ENCODE data around the gene STAMBP. TPM values are rescaled to one million over a fixed set of nuclear protein-coding genes. Genes with fewer than 3 reads are reported as not detected.
"Not testable (repeated sequence)": the region's sequence is repeated elsewhere in the genome, so short reads cannot be mapped to it uniquely, and the experiment has no call there.

Gene STAMBP
- total and polyA plus RNA-seq, 2 of the 4 experiments (the other 2 are of a cell fraction), result 29.7 to 38.7 TPM

- H3K9me1 ChIP-seq (ENCODE audit: insufficient read depth, low read length); H3K4me1 ChIP-seq (ENCODE audit: control insufficient read depth, insufficient read depth, low read length); H3K56ac ChIP-seq (ENCODE audit: extremely low read depth, insufficient read depth, low read length); intact Hi-C loops (cut with micrococcal nuclease); H3K18ac ChIP-seq (ENCODE audit: low read depth, low read length); H3K4me3 ChIP-seq (ENCODE audit: insufficient read depth, low read depth, low read length); H3K9ac ChIP-seq (ENCODE audit: low read depth, low read length); H4K8ac ChIP-seq (ENCODE audit: low read depth in 2 of 2, low read length in 2 of 2); POLR2A ChIA-PET (ENCODE audit: unreplicated experiment); ATAC-seq (ENCODE audit: low read depth); H2BK120ac ChIP-seq (ENCODE audit: low read depth, low read length); H3K27me3 ChIP-seq (ENCODE audit: control insufficient read depth, insufficient read depth, low read length); dilution Hi-C loops (cut with HindIII; ENCODE audit: low sequenced_read_pairs, unreplicated experiment); H2BK15ac ChIP-seq (ENCODE audit: low read depth, low read length); H3K23ac ChIP-seq (ENCODE audit: low read depth, low read length); H2BK20ac ChIP-seq (ENCODE audit: low read depth, low read length); H3K9me3 ChIP-seq (ENCODE audit: control insufficient read depth, insufficient read depth, low read length); H4K20me1 ChIP-seq (ENCODE audit: insufficient read depth, low read length); H2AK9ac ChIP-seq (replicated peaks; ENCODE audit: low read depth, low read length, poor library complexity); DNase-seq; H3K27ac ChIP-seq (ENCODE audit: insufficient read depth, low read length); H3K14ac ChIP-seq (replicated peaks; ENCODE audit: low read depth, low read length); H3K4ac ChIP-seq (ENCODE audit: low read depth, low read length); in situ Hi-C loops (cut with MboI; ENCODE audit: low sequenced_read_pairs); H2AK5ac ChIP-seq (ENCODE audit: low read depth, low read length); H4K5ac ChIP-seq (ENCODE audit: low read depth, low read length); BruUV-seq (replicated peaks); H4K91ac ChIP-seq (ENCODE audit: insufficient read depth, low read depth, low read length); H2AFZ ChIP-seq (replicated peaks; ENCODE audit: low read length, poor library complexity); H2BK5ac ChIP-seq (ENCODE audit: low read depth, low read length, poor library complexity, severe bottlenecking); CTCF ChIA-PET; H3K4me2 ChIP-seq (ENCODE audit: low read depth, low read length); H3K36me3 ChIP-seq (ENCODE audit: control insufficient read depth, insufficient read depth, low read length): not testable (repeated sequence)
- WGBS, 2 experiments (ENCODE audit: extremely low coverage in 2 of 2, insufficient read length in 1 of 2), result no CpG with 5 or more reads among the region's 15 CpGs
- H3K79me1 ChIP-seq (ENCODE audit: low read depth in 1 of 2, low read length in 2 of 2), result peaks cover 7 to 13% of the 10 kb centered on the region in 2 experiments; a peak in 2 of 4 replicates
Measured at GRCh38 chr2:73783402-73783801, 45.4 kb upstream of the STAMBP start.

DNA sequence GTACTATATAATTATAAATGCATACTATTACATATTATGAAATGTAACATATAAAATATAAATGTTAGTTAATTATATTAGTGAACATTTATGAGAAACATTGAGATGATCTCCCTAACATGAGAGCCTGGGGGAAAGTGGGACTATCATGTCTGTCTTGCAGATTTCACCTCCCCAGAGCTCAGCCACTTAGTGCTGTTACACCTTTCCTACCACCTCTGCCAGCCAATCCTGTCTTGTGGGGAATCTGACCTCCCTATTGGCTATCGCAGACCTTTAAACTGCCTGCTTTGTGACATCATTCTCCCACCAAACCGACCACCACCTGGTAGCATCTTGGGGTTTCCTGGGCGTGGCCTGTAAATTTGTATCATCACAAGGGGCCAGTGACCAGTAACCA is 44.9 kb upstream of the STAMBP start, which contains the start of gene C2orf78:
Gene C2orf78, plus strand, starts transcription at position 301 of the 400 bp plus-strand sequence. CDS start 127 bp downstream, outside the sequence.
- H3K4ac ChIP-seq (ENCODE audit: low read depth, low read length); in situ Hi-C loops (cut with MboI; ENCODE audit: low sequenced_read_pairs): not testable (repeated sequence)

More for the DNA sequence above, 44.9 kb upstream of the STAMBP start, which contains the start of gene C2orf78:
- H3K4me1 ChIP-seq (ENCODE audit: control insufficient read depth, insufficient read depth, low read length); H2AK5ac ChIP-seq (ENCODE audit: low read depth, low read length); H4K91ac ChIP-seq (ENCODE audit: insufficient read depth, low read depth, low read length); H3K56ac ChIP-seq (ENCODE audit: extremely low read depth, insufficient read depth, low read length); H3K4me3 ChIP-seq (ENCODE audit: insufficient read depth, low read depth, low read length); H2BK120ac ChIP-seq (ENCODE audit: low read depth, low read length); H3K9me3 ChIP-seq (ENCODE audit: control insufficient read depth, insufficient read depth, low read length); ATAC-seq (ENCODE audit: low read depth); H4K20me1 ChIP-seq (ENCODE audit: insufficient read depth, low read length); DNase-seq; H3K9me1 ChIP-seq (ENCODE audit: insufficient read depth, low read length); H3K9ac ChIP-seq (ENCODE audit: low read depth, low read length); H3K27me3 ChIP-seq (ENCODE audit: control insufficient read depth, insufficient read depth, low read length); H3K23ac ChIP-seq (ENCODE audit: low read depth, low read length); H3K79me1 ChIP-seq (ENCODE audit: low read depth in 1 of 2, low read length in 2 of 2); POLR2A ChIA-PET (ENCODE audit: unreplicated experiment); H3K27ac ChIP-seq (ENCODE audit: insufficient read depth, low read length); H2BK20ac ChIP-seq (ENCODE audit: low read depth, low read length); dilution Hi-C loops (cut with HindIII; ENCODE audit: low sequenced_read_pairs, unreplicated experiment); H3K36me3 ChIP-seq (ENCODE audit: control insufficient read depth, insufficient read depth, low read length); H4K5ac ChIP-seq (ENCODE audit: low read depth, low read length); H3K14ac ChIP-seq (replicated peaks; ENCODE audit: low read depth, low read length); CTCF ChIA-PET; H3K18ac ChIP-seq (ENCODE audit: low read depth, low read length); H2AK9ac ChIP-seq (replicated peaks; ENCODE audit: low read depth, low read length, poor library complexity); BruUV-seq (replicated peaks); H2AFZ ChIP-seq (replicated peaks; ENCODE audit: low read length, poor library complexity); H2BK5ac ChIP-seq (ENCODE audit: low read depth, low read length, poor library complexity, severe bottlenecking); H2BK15ac ChIP-seq (ENCODE audit: low read depth, low read length); H3K4me2 ChIP-seq (ENCODE audit: low read depth, low read length); intact Hi-C loops (cut with micrococcal nuclease); H4K8ac ChIP-seq (ENCODE audit: low read depth in 2 of 2, low read length in 2 of 2): not testable (repeated sequence)
- WGBS, 2 experiments (ENCODE audit: extremely low coverage in 2 of 2, insufficient read length in 1 of 2), result no CpG with 5 or more reads among the region's 3 CpGs

Data from IMR-90 (cell line).